AG10803 (cell line): ENCODE data around the gene DIS3L2.

Experiments used
- DNase-seq: peaks from one replicate; pipeline ENCODE4 v3.0.0; 2010; ENCODE audit warnings: low read depth
- H3K4me3 ChIP-seq: 2 replicates; pipeline ENCODE4 v1.5.1; 2011; ENCODE audit warnings: mild to moderate bottlenecking, low read length, control low read depth
- TF ChIP-seq, protein P1 (sequence below): conservative IDR thresholded peaks from 2 replicates; pipeline ENCODE4 v1.5.1; 2011; ENCODE audit warnings: mild to moderate bottlenecking, low read length, control low read depth, inconsistent platforms

Gene DIS3L2

DNA sequence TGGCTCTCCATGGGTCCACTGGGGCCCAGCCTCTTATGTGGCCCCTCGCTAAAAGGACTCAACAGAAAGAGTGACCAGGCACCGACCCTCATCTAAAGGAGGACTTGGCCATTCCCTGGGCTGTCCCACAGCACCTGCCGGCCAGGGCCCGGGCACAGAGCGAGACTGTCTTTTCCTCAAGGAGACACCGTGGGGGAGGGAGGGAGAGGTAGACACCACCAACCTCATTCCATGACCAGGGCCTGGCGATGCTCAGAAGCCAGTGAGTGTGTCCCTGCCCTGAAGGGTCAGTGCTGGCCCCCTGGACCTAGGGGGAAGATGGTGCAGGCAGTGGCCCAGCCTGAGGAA, 377.2 kb downstream of the DIS3L2 start:
- no peak for DNase-seq
- TF ChIP-seq, protein P1, sequence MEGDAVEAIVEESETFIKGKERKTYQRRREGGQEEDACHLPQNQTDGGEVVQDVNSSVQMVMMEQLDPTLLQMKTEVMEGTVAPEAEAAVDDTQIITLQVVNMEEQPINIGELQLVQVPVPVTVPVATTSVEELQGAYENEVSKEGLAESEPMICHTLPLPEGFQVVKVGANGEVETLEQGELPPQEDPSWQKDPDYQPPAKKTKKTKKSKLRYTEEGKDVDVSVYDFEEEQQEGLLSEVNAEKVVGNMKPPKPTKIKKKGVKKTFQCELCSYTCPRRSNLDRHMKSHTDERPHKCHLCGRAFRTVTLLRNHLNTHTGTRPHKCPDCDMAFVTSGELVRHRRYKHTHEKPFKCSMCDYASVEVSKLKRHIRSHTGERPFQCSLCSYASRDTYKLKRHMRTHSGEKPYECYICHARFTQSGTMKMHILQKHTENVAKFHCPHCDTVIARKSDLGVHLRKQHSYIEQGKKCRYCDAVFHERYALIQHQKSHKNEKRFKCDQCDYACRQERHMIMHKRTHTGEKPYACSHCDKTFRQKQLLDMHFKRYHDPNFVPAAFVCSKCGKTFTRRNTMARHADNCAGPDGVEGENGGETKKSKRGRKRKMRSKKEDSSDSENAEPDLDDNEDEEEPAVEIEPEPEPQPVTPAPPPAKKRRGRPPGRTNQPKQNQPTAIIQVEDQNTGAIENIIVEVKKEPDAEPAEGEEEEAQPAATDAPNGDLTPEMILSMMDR = no peak
- H3K4me3 ChIP-seq = no peak overlapping the region

DNA sequence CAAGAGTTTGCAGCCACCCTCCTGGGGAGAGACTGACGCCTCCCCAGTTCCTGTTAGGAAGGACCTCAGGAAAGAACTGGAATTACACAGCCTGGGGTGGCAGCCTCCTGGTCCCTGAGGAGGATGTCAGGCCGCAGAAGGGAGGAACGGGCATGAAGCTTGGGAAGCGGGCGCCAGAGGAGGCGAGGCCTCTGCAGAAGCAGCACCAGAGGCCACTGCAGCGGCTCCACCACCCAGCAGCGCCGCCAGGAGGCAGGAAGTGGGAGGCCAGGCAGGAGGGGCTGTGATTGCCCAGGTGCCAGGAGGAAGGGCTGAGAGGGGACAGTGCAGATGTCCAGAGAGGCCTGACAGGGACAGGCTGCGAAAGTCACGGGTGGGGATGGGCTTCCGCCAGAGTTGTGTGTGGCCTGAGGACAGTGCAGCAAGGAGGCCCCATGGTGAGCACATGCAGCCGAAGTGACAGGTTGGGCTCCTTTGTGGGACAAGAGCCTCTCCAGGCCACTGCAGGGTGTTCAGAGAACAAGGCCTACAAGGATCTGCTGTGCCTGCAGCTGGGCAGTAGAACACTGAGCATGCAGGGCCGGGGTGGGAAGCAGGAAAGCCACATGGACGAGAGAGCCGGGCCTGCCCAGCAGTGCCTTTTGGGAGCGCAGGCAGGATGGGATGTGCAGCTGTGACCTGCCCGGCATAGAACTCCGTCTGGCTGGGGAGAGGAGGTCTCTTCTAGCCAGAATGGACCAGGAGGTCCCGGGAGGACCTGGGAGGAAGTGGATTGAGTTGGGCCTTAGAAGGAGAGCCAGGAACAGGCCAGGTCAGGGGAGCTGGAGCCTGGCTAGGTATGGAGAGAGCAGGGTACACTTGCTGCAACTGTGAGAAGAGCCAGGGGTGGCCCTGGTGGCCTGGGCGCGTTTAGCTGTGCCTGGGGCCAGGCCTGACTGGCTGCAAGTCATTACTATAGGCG, 377.9 kb downstream of the DIS3L2 start:
- DNase-seq = no peak
- TF ChIP-seq, protein P1 = no peak
- H3K4me3 ChIP-seq = no peak overlapping the region

DNA sequence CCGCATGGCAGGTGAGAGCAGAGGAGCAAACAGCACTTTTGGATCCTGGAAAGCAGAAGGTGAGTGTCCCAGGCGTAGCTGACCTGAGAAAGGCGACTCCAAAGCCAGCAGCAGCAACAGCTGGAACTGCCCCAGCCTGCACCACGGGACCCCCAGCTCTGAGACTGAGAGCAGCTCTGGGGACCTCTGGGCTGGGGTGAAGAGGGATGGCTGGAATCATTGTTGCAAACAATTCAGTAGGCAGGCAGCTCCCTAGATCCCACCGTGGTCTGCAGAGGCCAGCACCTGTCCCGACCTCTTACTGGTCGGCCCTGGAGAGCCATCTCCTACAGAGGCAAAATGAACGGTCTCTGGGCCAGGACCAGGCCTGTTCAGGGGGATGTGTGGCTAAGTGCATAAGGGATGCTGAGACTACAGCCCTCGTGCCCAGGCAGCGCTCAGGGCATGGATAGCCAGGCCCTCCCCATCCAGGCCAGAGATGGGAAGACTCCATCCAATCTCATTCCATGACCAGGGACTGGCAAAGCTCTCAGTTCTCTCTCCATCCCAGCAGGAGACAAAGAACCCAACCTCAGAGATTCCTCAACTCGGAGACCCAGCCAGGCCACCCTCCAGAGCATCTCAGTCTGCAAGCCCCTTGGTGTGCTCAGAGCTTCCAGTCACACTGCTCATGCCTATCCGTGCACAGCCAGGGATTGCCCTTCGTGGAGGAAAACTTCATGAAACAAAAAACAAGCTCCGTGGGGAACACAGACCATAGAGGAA, 378.8 kb downstream of the DIS3L2 start:
- TF ChIP-seq, protein P1 = no peak
- no peak overlapping the region for H3K4me3 ChIP-seq
- DNase-seq = no peak

DNA sequence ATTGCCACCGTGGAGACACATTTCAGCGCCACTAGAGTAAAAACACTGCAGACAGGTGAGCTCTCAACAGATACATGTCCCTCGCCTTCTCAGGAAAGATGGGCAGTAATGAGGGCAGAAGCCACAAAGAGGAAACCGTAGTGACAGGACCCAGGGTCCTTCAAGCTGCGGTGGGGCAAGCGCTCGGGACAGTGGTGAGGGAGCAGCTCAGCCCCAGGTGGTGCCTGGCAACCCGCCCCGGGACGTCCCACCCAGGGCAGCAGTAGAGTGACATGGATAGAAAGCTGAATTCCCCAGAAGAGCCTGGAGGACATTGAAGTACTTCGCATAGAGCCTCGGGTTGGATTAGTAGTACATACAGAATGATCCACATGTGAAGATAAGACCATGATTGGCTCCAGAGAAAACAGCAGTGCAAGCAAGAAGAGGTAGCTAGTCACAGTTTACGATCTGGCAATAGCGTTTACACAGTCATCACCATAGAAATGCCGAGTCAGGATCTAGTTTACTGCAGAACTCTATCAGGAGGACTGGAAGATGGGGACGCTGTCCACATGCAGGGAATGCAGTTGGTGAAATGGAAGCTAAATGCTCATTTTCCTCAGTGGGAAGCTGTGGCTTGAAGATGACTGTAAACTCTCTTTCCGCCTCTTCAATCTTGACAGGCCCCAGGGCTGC, 379.7 kb downstream of the DIS3L2 start:
- no peak for DNase-seq
- TF ChIP-seq, protein P1 = no peak
- H3K4me3 ChIP-seq = no peak overlapping the region

DNA sequence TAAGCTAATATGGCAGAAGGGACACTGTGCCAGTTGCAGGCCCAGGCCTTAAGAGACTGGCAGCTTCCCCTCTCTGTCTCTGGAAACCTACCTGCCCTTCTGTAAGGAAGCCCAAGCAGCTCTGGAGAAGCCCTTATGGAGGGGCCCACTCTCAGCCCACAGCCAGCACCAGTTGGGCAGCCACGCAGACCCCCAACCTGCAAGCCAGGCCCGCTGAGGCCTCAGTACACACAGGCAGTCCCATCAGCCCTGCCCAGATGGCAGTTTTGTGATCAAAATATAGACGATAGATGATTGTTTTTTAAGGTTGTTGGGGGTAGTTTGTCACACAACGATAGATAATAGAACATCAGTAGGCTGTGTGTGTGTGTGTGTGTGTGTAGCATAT, 380.2 kb downstream of the DIS3L2 start:
- H3K4me3 ChIP-seq = no peak overlapping the region
- TF ChIP-seq, protein P1 = no peak
- no peak for DNase-seq

DNA sequence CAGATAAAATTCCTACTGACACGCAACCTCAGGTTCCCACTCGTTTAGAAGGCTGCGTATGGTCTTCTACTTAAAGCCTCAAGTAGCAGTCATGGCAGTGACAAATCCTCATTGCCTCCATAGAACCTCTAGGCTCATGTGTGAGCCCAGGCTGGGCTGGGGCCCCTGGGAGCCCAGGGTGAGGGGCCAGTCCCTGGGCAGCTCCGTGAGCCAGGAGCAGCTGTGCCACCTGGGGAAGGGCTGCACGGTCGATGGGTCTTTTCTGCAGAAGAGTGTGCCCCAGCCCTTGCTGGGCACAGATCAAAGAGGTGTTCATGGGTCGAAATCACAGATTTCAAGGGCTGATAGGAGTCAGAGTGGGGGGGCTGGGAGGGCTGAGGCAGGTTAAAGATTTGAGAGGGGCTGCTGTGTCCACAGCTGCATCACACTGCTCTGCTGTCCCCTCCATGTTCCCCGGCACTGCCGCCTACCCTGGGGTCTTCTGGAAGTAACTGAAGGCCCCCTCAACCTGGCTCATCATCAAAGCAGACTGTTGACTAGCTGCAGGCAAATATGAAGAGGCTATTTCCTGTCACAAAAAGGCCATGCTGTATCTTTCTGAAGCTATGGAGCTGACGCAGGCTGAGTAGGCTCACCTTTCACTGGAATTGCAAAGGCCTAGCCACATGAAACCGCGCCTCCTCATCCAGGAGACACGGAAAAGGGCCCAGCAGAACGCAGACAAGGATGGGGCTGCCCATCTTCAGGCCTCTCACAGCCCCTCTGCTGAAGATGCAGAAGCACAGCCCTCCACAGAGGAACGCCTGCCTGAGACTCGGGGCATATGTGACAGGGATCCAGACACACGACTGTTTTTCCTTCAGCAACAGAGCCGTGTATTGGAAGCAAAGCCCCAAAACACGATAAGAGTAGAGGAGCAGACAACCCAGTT, 381.4 kb downstream of the DIS3L2 start:
- no peak overlapping the region for H3K4me3 ChIP-seq
- DNase-seq = no peak
- TF ChIP-seq, protein P1 = no peak
